Immature natural killer cell (primary cell): ENCODE results near the gene BDKRB1. TPM values are rescaled to one million over a fixed set of nuclear protein-coding genes. Genes with fewer than 3 reads are reported as not detected.

ENCODE experiments used
- DNase-seq, 3 donors: peaks; one replicate each; pipeline ENCODE4 v3.0.0; 2022; ENCODE audit warnings: mixed read lengths in 1 of 3
- H3K27ac Mint-ChIP-seq, 6 donors: one replicate each; pipeline ENCODE4 v1.8.0; 2020; ENCODE audit warnings: mixed read lengths in 6 of 6, mild to moderate bottlenecking in 5 of 6, inconsistent platforms in 4 of 6, moderate library complexity in 3 of 6
- H3K27me3 Mint-ChIP-seq, 3 donors: one replicate each; pipeline ENCODE4 v1.8.0; 2020 to 2021; ENCODE audit warnings: low read depth in 3 of 3, mild to moderate bottlenecking in 3 of 3, mixed read lengths in 3 of 3, moderate library complexity in 3 of 3, inconsistent platforms in 1 of 3
- H3K36me3 Mint-ChIP-seq, 3 donors: one replicate each; pipeline ENCODE4 v1.8.0; 2020; ENCODE audit warnings: mixed read lengths in 3 of 3, inconsistent platforms in 2 of 3, mild to moderate bottlenecking in 2 of 3
- H3K4me1 Mint-ChIP-seq, 2 donors: one replicate each; pipeline ENCODE4 v1.8.0; 2020; ENCODE audit warnings: inconsistent platforms in 2 of 2, mild to moderate bottlenecking in 2 of 2, mixed read lengths in 2 of 2, moderate library complexity in 1 of 2
- H3K4me3 Mint-ChIP-seq, 5 donors: one replicate each; pipeline ENCODE4 v1.8.0; 2020; ENCODE audit warnings: mild to moderate bottlenecking in 5 of 5, mixed read lengths in 5 of 5, inconsistent platforms in 3 of 5, moderate library complexity in 3 of 5
- H3K9me3 Mint-ChIP-seq, 6 donors: one replicate each; pipeline ENCODE4 v1.8.0; 2020; ENCODE audit warnings: mild to moderate bottlenecking in 6 of 6, mixed read lengths in 6 of 6, inconsistent platforms in 4 of 6, moderate library complexity in 3 of 6
- polyA plus RNA-seq, 3 donors: library from polyadenylated mRNA; unstranded; fragments of 300-500 nt; fragmentation: Illumina TruSeq; gene quantifications; one replicate each; pipeline ENCODE4 v1.2.3, GENCODE V29; 2021

The BDKRB1 gene
- polyA plus RNA-seq, 3 donors from 2014 or later, result not detected

DNA sequence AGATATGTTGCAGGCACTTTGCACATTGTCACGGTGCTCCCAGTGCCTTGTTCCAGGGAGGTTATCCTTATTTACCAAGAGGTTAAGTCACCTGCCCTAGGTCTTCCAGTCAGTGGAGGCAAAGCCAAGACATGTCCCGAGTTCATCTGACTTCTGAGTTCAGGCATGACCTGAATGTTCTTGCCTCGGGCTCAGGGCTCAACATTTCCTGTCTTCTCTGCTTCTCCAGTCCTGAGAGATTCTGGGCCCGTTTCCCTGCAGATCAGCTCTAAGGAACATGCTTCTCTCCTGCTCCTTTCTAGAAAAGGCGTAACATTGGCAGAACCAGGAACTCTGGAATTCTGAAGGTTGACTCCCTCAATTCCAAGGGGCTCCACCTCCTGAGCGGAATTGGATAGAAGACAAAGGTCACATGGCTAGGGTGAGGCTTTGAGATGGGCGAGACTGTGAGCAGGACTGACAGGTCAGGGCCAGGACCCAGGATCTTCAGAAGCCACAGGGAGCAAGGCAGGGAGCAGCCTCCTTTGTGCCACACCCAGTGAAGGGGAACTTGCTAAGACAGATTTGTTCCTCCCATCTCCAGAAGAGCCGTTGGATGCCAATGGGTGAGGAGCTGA, 31.4 kb upstream of the BDKRB1 start:
- H3K4me3 Mint-ChIP-seq, result no peak overlapping the region
- no peak overlapping the region for H3K27ac Mint-ChIP-seq
- H3K9me3 Mint-ChIP-seq, result no peaks in the 10 kb centered on the region
- no peaks in the 10 kb centered on the region for H3K36me3 Mint-ChIP-seq
- no peaks in the 10 kb centered on the region for H3K4me1 Mint-ChIP-seq
- H3K27me3 Mint-ChIP-seq, result peaks cover 0 to 13% (median 7%) of the 10 kb centered on the region in 3 donors
- DNase-seq, result no peak

DNA sequence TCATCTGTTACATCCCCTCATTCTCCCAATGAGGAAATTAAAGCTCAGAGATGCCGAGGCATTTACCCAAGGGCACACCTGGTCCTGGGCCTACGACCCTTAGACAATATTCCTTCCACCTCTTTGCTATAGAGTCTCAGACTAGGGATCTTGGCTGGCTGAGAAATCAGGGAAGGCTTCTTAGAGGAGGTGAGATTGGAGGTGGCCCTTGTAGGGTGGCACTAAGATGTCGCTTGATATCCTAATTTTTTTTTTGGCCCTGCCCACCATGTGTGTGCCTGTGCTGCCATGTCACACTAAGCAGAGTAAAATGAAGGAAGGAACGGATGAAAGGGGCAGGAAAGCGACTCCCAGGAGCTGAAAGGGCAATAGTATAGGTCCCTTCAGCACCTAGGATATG, 30.8 kb upstream of the BDKRB1 start:
- no peak overlapping the region for H3K27ac Mint-ChIP-seq
- no peak for DNase-seq

DNA sequence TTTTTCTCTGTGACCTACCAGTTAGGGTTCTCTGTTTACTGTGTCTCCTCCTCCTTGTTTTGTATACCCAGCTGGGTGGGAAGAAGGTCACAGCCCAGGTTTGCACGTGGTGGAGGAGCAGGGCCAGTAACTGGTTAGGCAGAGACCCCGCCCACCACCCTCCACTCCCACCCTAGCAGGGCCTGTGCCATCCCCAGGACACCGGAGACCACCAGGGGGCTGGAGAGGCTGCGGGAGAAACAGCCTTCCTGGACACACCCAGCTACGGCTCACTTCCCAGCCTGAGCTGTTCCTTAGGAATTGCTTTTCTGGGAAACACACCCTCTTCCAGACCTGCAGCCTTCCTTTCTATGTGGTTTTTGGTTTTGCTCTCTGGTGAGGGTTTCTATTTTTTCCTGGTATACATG, 30.3 kb upstream of the BDKRB1 start:
- Mint-ChIP-seq H3K4me3 (no peak overlapping the region), H3K36me3 (no peaks in the 10 kb centered on the region), H3K27ac (no peak overlapping the region), H3K9me3 (no peaks in the 10 kb centered on the region), H3K27me3 (peaks cover 0 to 13% (median 0%) of the 10 kb centered on the region in 3 donors), H3K4me1 (no peaks in the 10 kb centered on the region)
- DNase-seq, result no peak

More for the DNA sequence above, 30.8 kb upstream of the BDKRB1 start:
- H3K36me3 Mint-ChIP-seq, result no peaks in the 10 kb centered on the region
- peaks cover 0 to 13% (median 4%) of the 10 kb centered on the region in 3 donors for H3K27me3 Mint-ChIP-seq
- no peak overlapping the region for H3K4me3 Mint-ChIP-seq
- H3K9me3 Mint-ChIP-seq, result no peaks in the 10 kb centered on the region
- H3K4me1 Mint-ChIP-seq, result no peaks in the 10 kb centered on the region

DNA sequence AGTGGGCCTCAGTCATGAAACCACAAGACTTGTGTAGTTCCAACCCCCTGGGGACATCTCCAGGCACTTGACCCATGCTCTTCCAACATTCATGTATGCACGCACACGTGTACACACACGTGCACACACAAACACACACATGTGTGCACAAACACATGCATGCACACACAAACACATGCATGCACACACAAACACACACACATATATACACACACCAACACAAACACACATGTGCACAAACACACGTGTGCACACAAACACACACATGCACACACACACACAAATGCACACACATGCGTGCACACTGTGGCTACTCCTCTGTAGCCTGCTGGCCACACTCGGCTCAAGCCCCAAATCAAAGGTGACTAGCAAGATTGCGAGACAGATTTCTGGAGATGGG, 28.6 kb upstream of the BDKRB1 start:
- H3K4me1 Mint-ChIP-seq, result no peaks in the 10 kb centered on the region
- no peaks in the 10 kb centered on the region for H3K9me3 Mint-ChIP-seq

DNA sequence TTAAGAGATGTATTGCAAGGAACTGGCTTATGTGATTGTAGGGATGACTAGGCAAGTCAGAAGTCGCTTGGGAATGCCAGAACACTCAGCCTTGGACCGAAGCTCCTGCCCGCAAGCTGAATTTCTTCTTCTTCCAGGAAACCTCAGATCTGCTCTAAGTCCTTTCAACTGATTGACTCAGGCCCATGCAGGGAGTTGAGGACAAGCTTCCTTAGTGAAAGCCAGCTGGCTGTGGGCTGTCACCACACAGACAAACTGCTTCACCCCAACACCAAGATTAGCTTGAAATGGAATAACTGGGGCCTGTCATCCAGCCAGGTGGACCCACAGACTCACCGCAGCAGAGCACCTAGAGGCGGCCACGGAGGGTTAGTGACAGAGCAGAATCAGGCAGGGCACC, 26.7 kb upstream of the BDKRB1 start:
- Mint-ChIP-seq H3K9me3 (no peaks in the 10 kb centered on the region), H3K4me3 (no peak overlapping the region), H3K27ac (no peak overlapping the region), H3K27me3 (peaks cover 0 to 17% (median 0%) of the 10 kb centered on the region in 3 donors), H3K36me3 (no peaks in the 10 kb centered on the region), H3K4me1 (no peaks in the 10 kb centered on the region)
- DNase-seq, result no peak

More for the DNA sequence above, 28.6 kb upstream of the BDKRB1 start:
- no peaks in the 10 kb centered on the region for H3K36me3 Mint-ChIP-seq
- H3K4me3 Mint-ChIP-seq, result no peak overlapping the region
- no peak for DNase-seq
- H3K27me3 Mint-ChIP-seq, result peaks cover 0 to 14% (median 0%) of the 10 kb centered on the region in 3 donors
- H3K27ac Mint-ChIP-seq, result no peak overlapping the region

DNA sequence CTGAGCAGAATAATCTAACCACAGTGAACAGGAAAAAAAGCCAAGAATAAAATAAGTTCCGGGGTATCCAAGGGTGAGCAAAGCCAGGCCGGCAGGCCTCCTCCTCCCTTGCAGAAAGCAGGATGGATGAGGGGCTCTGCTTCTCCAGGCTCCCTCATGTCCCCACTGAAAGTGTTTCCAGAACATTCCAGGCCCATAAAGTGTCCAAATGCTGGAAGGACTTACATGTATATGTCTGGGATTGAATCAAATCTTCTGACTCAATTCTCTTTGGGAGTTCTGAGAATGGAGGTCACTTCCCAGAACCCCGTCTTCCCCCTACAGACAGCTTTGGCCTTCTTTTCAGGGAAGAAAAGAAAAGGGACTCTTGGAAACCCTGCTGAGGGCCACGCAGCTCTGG, 25.0 kb upstream of the BDKRB1 start:
- H3K36me3 Mint-ChIP-seq, result no peaks in the 10 kb centered on the region
- H3K4me3 Mint-ChIP-seq, result no peak overlapping the region
- no peaks in the 10 kb centered on the region for H3K9me3 Mint-ChIP-seq
- H3K27me3 Mint-ChIP-seq, result peaks cover 0 to 15% (median 0%) of the 10 kb centered on the region in 3 donors
- H3K4me1 Mint-ChIP-seq, result no peaks in the 10 kb centered on the region
- no peak overlapping the region for H3K27ac Mint-ChIP-seq
- DNase-seq, result no peak

DNA sequence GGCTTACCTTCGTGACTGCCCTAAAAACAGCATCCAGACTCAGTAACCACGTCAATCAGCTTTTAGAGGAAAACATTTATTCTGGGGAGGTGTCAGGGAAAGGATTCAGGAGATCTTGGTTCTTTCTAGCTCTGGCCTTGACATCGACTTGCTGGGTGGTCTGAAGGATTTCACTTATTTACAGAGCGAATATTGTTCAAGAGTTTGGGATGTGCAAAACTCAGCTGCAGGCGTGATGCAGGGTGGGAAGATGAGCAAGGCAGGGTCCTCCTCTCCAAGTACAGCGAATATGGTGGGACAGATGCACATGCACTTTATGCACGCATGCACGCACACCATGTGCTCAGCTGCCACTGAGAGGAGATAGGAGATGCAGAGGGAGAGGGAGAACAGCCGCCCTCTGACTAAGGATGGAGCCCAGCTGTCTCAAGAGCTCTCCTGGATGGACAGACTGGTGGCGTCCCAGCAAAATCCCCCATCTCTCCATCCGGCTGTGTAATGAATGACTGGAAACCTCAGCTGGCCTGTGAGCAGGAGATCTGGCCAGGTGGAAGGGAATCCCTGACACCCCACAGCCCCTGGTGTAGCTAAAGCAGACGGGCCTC, 24.4 kb upstream of the BDKRB1 start:
- no peaks in the 10 kb centered on the region for H3K4me1 Mint-ChIP-seq
- peaks cover 0 to 15% (median 0%) of the 10 kb centered on the region in 3 donors for H3K27me3 Mint-ChIP-seq
- H3K27ac Mint-ChIP-seq, result no peak overlapping the region
- no peak overlapping the region for H3K4me3 Mint-ChIP-seq
- H3K36me3 Mint-ChIP-seq, result no peaks in the 10 kb centered on the region
- no peak for DNase-seq
- H3K9me3 Mint-ChIP-seq, result no peaks in the 10 kb centered on the region

DNA sequence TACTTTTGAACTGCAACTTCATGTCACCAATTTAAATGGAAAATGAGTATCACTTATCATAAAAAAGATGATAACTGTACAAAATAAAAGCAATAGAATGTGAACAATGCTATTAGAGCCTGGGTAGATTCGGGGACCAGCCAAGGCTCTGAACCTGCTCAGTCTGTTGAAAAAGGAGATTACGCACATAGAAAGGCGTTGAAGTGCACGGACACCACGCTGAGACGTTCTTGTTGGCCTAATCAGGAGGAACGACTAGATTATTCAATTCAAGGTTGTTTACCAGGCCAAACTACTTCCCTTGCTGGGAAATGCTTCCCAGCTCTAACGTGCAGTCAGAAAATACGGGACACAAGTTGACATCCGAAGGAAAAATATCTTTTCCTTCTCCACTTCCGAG, 23.5 kb upstream of the BDKRB1 start:
- DNase-seq, result no peak
- Mint-ChIP-seq H3K4me3 (no peak overlapping the region), H3K4me1 (no peaks in the 10 kb centered on the region), H3K9me3 (no peaks in the 10 kb centered on the region), H3K36me3 (no peaks in the 10 kb centered on the region), H3K27me3 (peaks cover 0 to 15% (median 0%) of the 10 kb centered on the region in 3 donors), H3K27ac (no peak overlapping the region)

DNA sequence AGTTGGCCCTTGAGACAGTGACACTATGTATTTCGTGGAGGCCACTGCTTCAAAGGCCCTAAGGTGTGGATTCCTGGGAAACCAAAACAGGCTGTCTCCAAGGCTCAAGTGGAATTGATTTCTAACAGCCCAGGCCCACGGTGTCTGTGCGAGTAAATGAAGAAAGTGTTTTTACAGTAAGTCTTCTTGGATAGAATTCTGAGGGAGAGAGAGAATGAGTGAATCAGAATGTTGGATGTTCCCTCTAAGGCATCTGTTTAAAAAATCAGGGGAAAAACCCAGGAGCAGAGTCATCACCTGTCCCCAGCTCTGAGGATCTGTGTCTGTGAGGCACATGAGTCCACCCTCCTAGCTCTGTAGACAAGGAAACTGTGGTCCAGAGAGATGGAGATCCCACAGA, 22.3 kb upstream of the BDKRB1 start:
- H3K27ac Mint-ChIP-seq, result no peak overlapping the region
- no peak for DNase-seq

DNA sequence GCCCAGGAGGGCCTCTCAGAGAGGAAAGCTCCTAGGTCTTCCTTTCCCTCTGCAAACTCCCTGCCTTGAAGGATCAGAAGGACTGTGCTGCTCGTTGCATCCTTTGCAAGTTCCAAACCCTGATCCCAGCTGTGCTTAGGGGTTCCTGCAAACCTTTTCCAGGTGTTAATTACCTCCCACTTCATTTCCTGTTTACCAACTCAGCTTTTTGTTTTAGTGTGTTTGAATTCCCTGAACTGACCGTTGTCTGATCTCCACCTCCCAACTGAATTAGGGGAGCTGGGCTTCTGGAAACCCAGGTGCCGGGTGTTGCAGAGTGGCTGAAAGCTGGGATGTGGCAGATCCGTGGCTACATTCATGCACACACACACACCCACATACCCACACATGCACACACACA, 20.6 kb upstream of the BDKRB1 start:
- Mint-ChIP-seq H3K4me1 (no peaks in the 10 kb centered on the region), H3K9me3 (no peaks in the 10 kb centered on the region), H3K4me3 (no peak overlapping the region), H3K27me3 (peaks cover 0 to 11% (median 4%) of the 10 kb centered on the region in 3 donors), H3K36me3 (no peaks in the 10 kb centered on the region), H3K27ac (no peak overlapping the region)
- DNase-seq, result no peak

More for the DNA sequence above, 22.3 kb upstream of the BDKRB1 start:
- Mint-ChIP-seq H3K4me3 (no peak overlapping the region), H3K27me3 (peaks cover 0 to 11% (median 0%) of the 10 kb centered on the region in 3 donors), H3K9me3 (no peaks in the 10 kb centered on the region), H3K36me3 (no peaks in the 10 kb centered on the region), H3K4me1 (no peaks in the 10 kb centered on the region)

DNA sequence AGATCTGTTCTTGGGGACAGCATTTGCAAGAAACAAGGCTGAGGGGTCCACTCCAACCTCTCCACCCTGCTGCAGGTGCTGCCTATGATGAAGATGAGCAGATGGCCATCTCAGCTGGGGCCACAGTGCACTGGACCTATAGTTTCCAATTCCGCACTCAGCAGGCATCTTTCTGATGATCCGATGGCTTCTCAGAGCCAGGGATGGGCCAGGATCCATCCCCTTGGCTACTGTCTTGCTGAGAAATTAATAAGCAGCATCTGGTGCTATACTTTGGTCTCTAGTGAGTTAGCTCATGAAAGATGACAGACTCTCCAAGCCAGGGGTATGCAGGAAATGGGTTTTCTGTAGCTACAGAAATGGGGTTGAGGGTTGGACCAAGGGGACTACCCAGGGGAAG, 18.4 kb upstream of the BDKRB1 start:
- Mint-ChIP-seq H3K36me3 (no peaks in the 10 kb centered on the region), H3K4me1 (no peaks in the 10 kb centered on the region), H3K27ac (no peak overlapping the region), H3K4me3 (no peak overlapping the region), H3K9me3 (no peaks in the 10 kb centered on the region), H3K27me3 (peaks cover 2 to 6% (median 4%) of the 10 kb centered on the region in 3 donors)
- no peak for DNase-seq

DNA sequence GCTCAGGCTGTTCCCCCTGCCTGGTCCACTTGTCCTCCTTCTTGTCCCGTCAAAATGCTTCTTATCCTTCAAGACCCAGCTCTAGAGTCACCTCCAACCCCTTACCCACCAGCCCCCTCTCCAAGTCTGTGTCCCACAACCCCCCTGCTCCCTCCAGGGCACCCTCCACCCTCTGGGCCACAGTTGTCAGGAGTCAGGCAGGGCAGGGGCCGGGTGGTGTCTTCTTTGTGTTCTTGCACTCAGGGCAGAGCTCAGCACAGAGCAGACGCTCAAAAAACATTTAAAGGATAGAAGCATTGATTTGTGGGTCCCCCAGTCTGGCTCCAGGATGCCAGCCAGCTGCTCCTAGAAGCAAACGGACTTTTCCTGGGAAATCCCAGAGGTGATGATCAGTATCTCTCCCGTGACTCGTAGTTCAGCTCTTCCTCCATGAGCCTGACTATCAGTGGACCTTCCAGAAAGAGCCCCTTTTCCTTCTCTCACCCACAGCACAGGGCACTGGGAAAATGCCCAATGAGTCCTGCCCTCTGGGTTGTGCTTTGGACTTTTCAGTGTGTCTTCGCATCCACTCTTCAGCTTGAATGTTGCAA, 17.2 kb upstream of the BDKRB1 start:
- Mint-ChIP-seq H3K9me3 (no peaks in the 10 kb centered on the region), H3K27me3 (peaks cover 2 to 4% (median 4%) of the 10 kb centered on the region in 3 donors), H3K36me3 (no peaks in the 10 kb centered on the region), H3K27ac (no peak overlapping the region), H3K4me1 (no peaks in the 10 kb centered on the region), H3K4me3 (no peak overlapping the region)
- DNase-seq, result no peak

DNA sequence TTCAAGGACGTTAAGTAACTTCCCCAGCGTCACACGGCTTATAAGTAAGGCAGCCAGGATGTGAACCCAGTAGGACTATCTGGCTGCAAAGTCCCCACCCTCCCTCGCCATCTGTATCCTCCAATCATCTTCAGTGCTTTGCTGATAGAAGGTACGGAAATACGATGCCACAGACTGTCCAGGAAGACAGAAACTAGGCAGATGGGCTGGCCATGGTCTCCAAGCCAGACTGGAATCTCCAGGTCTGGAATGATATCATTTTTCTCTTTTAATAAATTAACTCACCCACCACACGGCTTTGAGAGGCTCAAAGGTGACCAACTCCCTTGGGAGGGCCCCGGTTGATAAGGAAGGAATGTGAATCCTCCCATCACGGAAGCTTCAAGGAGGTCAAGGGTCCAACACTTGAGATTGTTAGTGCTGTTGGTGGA, 16.3 kb upstream of the BDKRB1 start:
- Mint-ChIP-seq H3K27ac (no peak overlapping the region), H3K27me3 (peaks cover 2 to 4% (median 4%) of the 10 kb centered on the region in 3 donors), H3K36me3 (no peaks in the 10 kb centered on the region), H3K4me3 (no peak overlapping the region), H3K4me1 (no peaks in the 10 kb centered on the region), H3K9me3 (no peaks in the 10 kb centered on the region)
- DNase-seq, result no peak

DNA sequence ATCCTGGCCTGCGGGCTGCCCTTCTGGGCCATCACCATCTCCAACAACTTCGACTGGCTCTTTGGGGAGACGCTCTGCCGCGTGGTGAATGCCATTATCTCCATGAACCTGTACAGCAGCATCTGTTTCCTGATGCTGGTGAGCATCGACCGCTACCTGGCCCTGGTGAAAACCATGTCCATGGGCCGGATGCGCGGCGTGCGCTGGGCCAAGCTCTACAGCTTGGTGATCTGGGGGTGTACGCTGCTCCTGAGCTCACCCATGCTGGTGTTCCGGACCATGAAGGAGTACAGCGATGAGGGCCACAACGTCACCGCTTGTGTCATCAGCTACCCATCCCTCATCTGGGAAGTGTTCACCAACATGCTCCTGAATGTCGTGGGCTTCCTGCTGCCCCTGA, 15.4 kb upstream of the BDKRB1 start:
- no peak for DNase-seq
- Mint-ChIP-seq H3K27ac (no peak overlapping the region), H3K4me3 (no peak overlapping the region), H3K9me3 (no peaks in the 10 kb centered on the region), H3K36me3 (no peaks in the 10 kb centered on the region), H3K4me1 (no peaks in the 10 kb centered on the region), H3K27me3 (peaks cover 2 to 6% (median 4%) of the 10 kb centered on the region in 3 donors)
